ENCODE measurements around the gene C10orf67. TPM values are rescaled to one million over a fixed set of nuclear protein-coding genes. Genes with fewer than 3 reads are reported as not detected.

The C10orf67 gene
- total and polyA plus RNA-seq, 9 of the 15 experiments (the other 6 are each of a cell fraction or from before 2014, with no cell fraction given): not detected

DNA sequence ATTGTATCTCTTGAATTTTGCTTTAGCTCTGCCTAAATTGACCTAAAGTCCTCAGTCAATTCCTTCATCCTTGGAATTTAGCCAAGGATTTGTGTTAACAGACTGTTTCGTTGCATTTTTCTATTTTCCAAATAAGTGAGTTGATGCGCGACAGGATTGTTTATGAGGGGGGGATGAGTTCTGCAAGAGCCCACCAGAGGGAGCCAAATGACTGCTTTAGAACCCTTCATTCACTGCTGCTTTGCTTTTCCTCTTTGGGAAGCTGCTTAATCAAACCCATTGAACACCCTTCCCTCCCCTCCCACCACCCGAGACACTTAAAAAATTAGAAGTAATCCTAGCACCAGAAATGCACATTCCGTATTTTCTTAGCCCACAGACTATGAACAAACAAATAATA, 186.2 kb downstream of the C10orf67 start:
- Histone ChIP-seq H3K36me3 (ENCODE audit: control insufficient read depth, insufficient read depth, low read length) (no peaks in the 10 kb centered on the region), H3K9me3 (replicated peaks; ENCODE audit: control insufficient read depth, insufficient read depth, low read depth, low read length) (no peaks in the 10 kb centered on the region), H3K27me3 (ENCODE audit: control insufficient read depth in 2 of 2, insufficient read depth in 2 of 2, low read length in 2 of 2) (peaks cover 3 to 28% of the 10 kb centered on the region in 2 experiments; a peak in 4 of 5 replicates), H4K20me1 (replicated peaks; ENCODE audit: control insufficient read depth, insufficient read depth, low read length) (no peaks in the 10 kb centered on the region; the same call in 1 of the 2 replicates), H3K4me2 (ENCODE audit: insufficient read depth, low read length) (peak overlapping the region; percentile 44), H3K4me1 (replicated peaks in 1 of 2; ENCODE audit: control insufficient read depth in 2 of 2, insufficient read depth in 2 of 2, low read length in 2 of 2) (peaks cover 0 to 2% of the 10 kb centered on the region in 2 experiments; a peak in 2 of 5 replicates), H3K79me2 (ENCODE audit: control insufficient read depth, insufficient read depth, low read length) (no peaks in the 10 kb centered on the region), H3K4me3 (no peak overlapping the region), H2AFZ (ENCODE audit: low read depth, low read length) (peak overlapping the region; percentile 53; the same call in 1 of the 2 replicates), H3K9me1 (ENCODE audit: control insufficient read depth, insufficient read depth, low read length) (no peaks in the 10 kb centered on the region), H3K27ac (ENCODE audit: extremely low read depth, low read depth, low read length) (no peak overlapping the region), H3K9ac (ENCODE audit: insufficient read depth in 1 of 2, low read depth in 2 of 2, low read length in 2 of 2) (no peak overlapping the region)
- BruUV-seq (replicated peaks): no TSS peak
- 3% methylated on average over 5 of the region's 5 CpGs for WGBS (ENCODE audit: insufficient coverage, low coverage, missing lambda C conversion rate)
- in situ Hi-C loops (cut with MboI): loop anchor here (5.0 to 25.0 kb wide), 2 partner anchors 134 to 1354 kb away; no protein-coding TSS in a partner anchor
- DNase-seq (ENCODE audit: extremely low read depth in 1 of 4, low spot score in 3 of 4) (peak; percentile 70 to 86 (median 82)), FAIRE-seq (peak; percentile 90), ATAC-seq (peak; percentile 94)
- ChIA-PET POLR2A (interaction anchor here (0.8 to 1.0 kb wide), 3 partner anchors 9 to 12 kb away, joined by 3 read pairs; no protein-coding TSS in a partner anchor), CTCF (ENCODE audit: low intra/inter-chr PET ratio) (interaction anchor here (0.7 to 3.2 kb wide), 4 partner anchors 135 to 1225 kb away, joined by 3 to 27 read pairs (median 4); no protein-coding TSS in a partner anchor)
- intact Hi-C loops (cut with micrococcal nuclease): loop anchor here (2.0 to 10.0 kb wide), 5 partner anchors 376 to 1344 kb away; no protein-coding TSS in a partner anchor
- TF ChIP-seq, protein P1, sequence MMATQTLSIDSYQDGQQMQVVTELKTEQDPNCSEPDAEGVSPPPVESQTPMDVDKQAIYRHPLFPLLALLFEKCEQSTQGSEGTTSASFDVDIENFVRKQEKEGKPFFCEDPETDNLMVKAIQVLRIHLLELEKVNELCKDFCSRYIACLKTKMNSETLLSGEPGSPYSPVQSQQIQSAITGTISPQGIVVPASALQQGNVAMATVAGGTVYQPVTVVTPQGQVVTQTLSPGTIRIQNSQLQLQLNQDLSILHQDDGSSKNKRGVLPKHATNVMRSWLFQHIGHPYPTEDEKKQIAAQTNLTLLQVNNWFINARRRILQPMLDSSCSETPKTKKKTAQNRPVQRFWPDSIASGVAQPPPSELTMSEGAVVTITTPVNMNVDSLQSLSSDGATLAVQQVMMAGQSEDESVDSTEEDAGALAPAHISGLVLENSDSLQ (IDR thresholded peaks at IDR 0.05): 0 out of 2 replicates have a peak, but pooled peaks have one; percentile 13
- peak; percentile 56; the same call in 1 of the 2 replicates for TF ChIP-seq STAG1 (CRISPR knock-in tag; IDR thresholded peaks at IDR 0.05; ENCODE audit: borderline replicate concordance)
- peak in 1 of 2 experiments; percentile 53; a peak in 2 of 4 replicates for TF ChIP-seq MAZ (CRISPR knock-in tag; conservative IDR thresholded peaks at IDR 0.05 in 1 of 2, IDR thresholded peaks at IDR 0.05 in 1 of 2)
- TF ChIP-seq, protein P2, sequence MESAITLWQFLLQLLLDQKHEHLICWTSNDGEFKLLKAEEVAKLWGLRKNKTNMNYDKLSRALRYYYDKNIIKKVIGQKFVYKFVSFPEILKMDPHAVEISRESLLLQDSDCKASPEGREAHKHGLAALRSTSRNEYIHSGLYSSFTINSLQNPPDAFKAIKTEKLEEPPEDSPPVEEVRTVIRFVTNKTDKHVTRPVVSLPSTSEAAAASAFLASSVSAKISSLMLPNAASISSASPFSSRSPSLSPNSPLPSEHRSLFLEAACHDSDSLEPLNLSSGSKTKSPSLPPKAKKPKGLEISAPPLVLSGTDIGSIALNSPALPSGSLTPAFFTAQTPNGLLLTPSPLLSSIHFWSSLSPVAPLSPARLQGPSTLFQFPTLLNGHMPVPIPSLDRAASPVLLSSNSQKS (CRISPR knock-in tag; IDR thresholded peaks at IDR 0.05): no peak
- 0 out of 2 replicates have a peak, but pooled peaks have one; percentile 16 for TF ChIP-seq RB1 (IDR thresholded peaks at IDR 0.05; ENCODE audit: low read depth)
- TF ChIP-seq, protein P3, sequence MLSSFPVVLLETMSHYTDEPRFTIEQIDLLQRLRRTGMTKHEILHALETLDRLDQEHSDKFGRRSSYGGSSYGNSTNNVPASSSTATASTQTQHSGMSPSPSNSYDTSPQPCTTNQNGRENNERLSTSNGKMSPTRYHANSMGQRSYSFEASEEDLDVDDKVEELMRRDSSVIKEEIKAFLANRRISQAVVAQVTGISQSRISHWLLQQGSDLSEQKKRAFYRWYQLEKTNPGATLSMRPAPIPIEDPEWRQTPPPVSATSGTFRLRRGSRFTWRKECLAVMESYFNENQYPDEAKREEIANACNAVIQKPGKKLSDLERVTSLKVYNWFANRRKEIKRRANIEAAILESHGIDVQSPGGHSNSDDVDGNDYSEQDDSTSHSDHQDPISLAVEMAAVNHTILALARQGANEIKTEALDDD (IDR thresholded peaks at IDR 0.05): no peak
- TF ChIP-seq ZNF561 (CRISPR knock-in tag; conservative IDR thresholded peaks at IDR 0.05): no peak
- 0 out of 2 replicates have a peak, but pooled peaks have one; percentile 25 for TF ChIP-seq ARID2 (IDR thresholded peaks at IDR 0.05)
- TF ChIP-seq ZNF184 (CRISPR knock-in tag; IDR thresholded peaks at IDR 0.05): no peak
- TF ChIP-seq, protein P4, sequence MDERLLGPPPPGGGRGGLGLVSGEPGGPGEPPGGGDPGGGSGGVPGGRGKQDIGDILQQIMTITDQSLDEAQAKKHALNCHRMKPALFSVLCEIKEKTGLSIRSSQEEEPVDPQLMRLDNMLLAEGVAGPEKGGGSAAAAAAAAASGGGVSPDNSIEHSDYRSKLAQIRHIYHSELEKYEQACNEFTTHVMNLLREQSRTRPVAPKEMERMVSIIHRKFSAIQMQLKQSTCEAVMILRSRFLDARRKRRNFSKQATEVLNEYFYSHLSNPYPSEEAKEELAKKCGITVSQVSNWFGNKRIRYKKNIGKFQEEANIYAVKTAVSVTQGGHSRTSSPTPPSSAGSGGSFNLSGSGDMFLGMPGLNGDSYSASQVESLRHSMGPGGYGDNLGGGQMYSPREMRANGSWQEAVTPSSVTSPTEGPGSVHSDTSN (CRISPR knock-in tag; IDR thresholded peaks at IDR 0.05; ENCODE audit: low read depth): no peak
- TF ChIP-seq, protein P4 (tag; conservative IDR thresholded peaks at IDR 0.05; ENCODE audit: low read depth): 0 out of 2 replicates have a peak, but pooled peaks have one; percentile 29
- no peak for TF ChIP-seq SREBF1 (IDR thresholded peaks at IDR 0.05; ENCODE audit: borderline replicate concordance, low read depth, low read length)
- no peak for TF ChIP-seq MCM3 (IDR thresholded peaks at IDR 0.05)

All from K562 (cell line).